GM23248 (cell line): ENCODE measurements around the gene CTSE.

Source experiments
- EZH2 ChIP-seq: fragments of 200-600 bp; sonication (generic); IDR thresholded peaks from 2 replicates; pipeline ENCODE4 v1.6.1; 2018; ENCODE audit warnings: antibody characterized with exemption, mild to moderate bottlenecking; ENCODE audit not compliant: insufficient read depth, poor library complexity, severe bottlenecking
- EZH2phosphoT487 ChIP-seq: fragments of 200-600 bp; sonication (generic); IDR thresholded peaks from 2 replicates; pipeline ENCODE4 v1.6.1; 2018; ENCODE audit warnings: antibody characterized with exemption, moderate library complexity, mild to moderate bottlenecking, low read depth; ENCODE audit not compliant: insufficient read depth

DNA sequence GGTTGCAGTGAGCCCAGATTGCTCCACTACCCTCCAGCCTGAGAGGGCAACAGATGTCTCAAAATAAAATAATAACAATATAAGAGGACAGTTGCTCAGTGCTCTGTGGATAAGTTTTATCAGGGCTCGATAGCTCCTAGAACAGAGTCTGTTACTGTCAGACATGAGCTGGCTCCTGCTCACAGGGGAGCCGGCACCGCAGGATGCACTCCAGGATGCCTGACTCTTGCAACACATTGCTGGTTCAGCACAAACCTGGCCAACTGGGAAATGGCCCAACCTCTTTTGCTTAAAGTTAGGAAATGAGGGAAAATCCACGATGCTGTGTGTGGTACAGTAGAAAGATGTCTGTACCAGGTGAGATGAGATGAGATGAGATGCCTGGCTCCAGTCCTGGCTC lies 5.8 kb upstream of the CTSE start:
- no peak for TF ChIP-seq EZH2phosphoT487
- no peak for TF ChIP-seq EZH2
